ENCODE measurements around the gene GPC1. TPM values are rescaled to one million over a fixed set of nuclear protein-coding genes. Genes with fewer than 3 reads are reported as not detected.

GPC1 gene
- total and polyA plus RNA-seq, 2 experiments from 2014 or later: 9.0 to 46.2 TPM

- Histone ChIP-seq H3K9me2 (ENCODE audit: insufficient read depth) (0 out of 2 replicates have a peak, but pooled peaks cover 4% of the 10 kb centered on the region), H3K4me3 (no peak overlapping the region), H3K27me3 (ENCODE audit: insufficient read depth) (no peaks in the 10 kb centered on the region), H3K36me3 (ENCODE audit: insufficient read depth) (no peaks in the 10 kb centered on the region), H3K27ac (ENCODE audit: low read depth) (no peak overlapping the region), H3F3A (replicated peaks; ENCODE audit: low read depth) (no peaks in the 10 kb centered on the region), H3K79me2 (replicated peaks; ENCODE audit: insufficient read depth) (no peaks in the 10 kb centered on the region), H4K20me1 (replicated peaks; ENCODE audit: insufficient read depth) (no peaks in the 10 kb centered on the region), H3K4me1 (ENCODE audit: insufficient read depth) (no peaks in the 10 kb centered on the region), H2AFZ (no peak overlapping the region), H3K4me2 (no peak overlapping the region)
- TF ChIP-seq NANOG (IDR thresholded peaks at IDR 0.05; ENCODE audit: borderline replicate concordance) (no peak), JUNB (IDR thresholded peaks at IDR 0.05; ENCODE audit: unreplicated experiment) (no peak)
- Mint-ChIP-seq H3K9me3 (no peaks in the 10 kb centered on the region), H3K4me3 (no peak overlapping the region), H3K36me3 (ENCODE audit: low read depth) (no peaks in the 10 kb centered on the region), H3K27me3 (ENCODE audit: insufficient read depth, low read depth, poor library complexity) (peaks cover 11% of the 10 kb centered on the region), H3K27ac (no peak overlapping the region), H3K4me1 (no peaks in the 10 kb centered on the region; the same call in 2 of the 3 replicates)
- DNase-seq (ENCODE audit: low spot score) (no peak), ATAC-seq (no peak)
Observed at GRCh38 chr2:240508832-240509545, 73.5 kb downstream of the GPC1 start.

DNA sequence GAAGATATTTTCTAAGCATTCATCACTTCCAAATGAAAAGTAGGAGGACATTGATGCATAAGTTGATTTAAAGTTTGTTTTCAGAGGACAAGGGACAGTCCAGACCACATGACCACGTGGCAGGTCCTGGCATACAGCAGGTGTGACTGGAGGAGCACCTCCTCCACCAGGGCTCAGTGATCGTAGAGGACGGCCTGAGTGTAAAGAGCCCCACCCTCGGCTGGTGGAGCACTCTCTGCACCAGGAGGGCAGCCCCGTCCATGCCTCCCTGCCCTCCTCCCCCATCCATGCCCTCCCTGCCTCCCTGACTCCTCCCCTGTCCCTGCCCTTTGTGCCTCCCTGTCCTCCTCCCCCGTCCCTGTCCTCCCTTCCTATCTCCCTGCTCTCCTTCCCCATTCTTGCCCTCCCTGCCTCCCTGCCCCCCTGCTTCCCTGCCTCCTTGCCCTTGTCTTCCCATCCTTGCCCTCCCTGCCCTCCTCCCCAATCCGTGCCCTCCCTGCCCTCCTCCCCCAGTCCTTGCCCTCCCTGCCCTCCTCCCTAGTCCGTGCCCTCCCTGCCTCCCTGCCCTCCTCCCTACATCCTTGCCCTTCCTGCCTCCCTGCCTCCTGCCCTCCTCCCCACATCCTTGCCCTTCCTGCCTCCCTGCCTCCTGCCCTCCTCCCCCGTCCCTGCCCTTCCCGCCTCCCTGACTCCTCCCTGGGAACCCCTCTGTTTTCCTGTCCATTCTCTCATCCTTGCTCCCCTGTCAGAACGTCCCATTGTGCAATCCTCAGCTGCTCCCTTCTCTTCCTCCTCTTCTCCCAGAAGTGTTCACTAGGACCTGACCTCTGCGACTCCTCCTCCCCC lies 74.4 kb downstream of the GPC1 start:
- no peaks in the 10 kb centered on the region for H3F3A ChIP-seq (replicated peaks; ENCODE audit: low read depth)
- no peaks in the 10 kb centered on the region; the same call in 2 of the 3 replicates for H3K4me1 Mint-ChIP-seq

More for the DNA sequence above, 74.4 kb downstream of the GPC1 start:
- Histone ChIP-seq H3K27ac (ENCODE audit: low read depth) (no peak overlapping the region), H3K79me2 (replicated peaks; ENCODE audit: insufficient read depth) (no peaks in the 10 kb centered on the region), H3K4me3 (no peak overlapping the region), H3K9me2 (ENCODE audit: insufficient read depth) (0 out of 2 replicates have a peak, but pooled peaks cover 4% of the 10 kb centered on the region), H3K36me3 (ENCODE audit: insufficient read depth) (no peaks in the 10 kb centered on the region), H2AFZ (no peak overlapping the region), H3K27me3 (ENCODE audit: insufficient read depth) (no peaks in the 10 kb centered on the region), H3K4me1 (ENCODE audit: insufficient read depth) (no peaks in the 10 kb centered on the region), H4K20me1 (replicated peaks; ENCODE audit: insufficient read depth) (no peaks in the 10 kb centered on the region), H3K4me2 (no peak overlapping the region)
- DNase-seq (ENCODE audit: low spot score) (no peak), ATAC-seq (no peak)
- H3K27ac Mint-ChIP-seq: no peak overlapping the region
- H3K9me3 Mint-ChIP-seq: no peaks in the 10 kb centered on the region
- no peak overlapping the region; the same call in 2 of the 3 replicates for H3K4me3 Mint-ChIP-seq
- TF ChIP-seq, protein P1, sequence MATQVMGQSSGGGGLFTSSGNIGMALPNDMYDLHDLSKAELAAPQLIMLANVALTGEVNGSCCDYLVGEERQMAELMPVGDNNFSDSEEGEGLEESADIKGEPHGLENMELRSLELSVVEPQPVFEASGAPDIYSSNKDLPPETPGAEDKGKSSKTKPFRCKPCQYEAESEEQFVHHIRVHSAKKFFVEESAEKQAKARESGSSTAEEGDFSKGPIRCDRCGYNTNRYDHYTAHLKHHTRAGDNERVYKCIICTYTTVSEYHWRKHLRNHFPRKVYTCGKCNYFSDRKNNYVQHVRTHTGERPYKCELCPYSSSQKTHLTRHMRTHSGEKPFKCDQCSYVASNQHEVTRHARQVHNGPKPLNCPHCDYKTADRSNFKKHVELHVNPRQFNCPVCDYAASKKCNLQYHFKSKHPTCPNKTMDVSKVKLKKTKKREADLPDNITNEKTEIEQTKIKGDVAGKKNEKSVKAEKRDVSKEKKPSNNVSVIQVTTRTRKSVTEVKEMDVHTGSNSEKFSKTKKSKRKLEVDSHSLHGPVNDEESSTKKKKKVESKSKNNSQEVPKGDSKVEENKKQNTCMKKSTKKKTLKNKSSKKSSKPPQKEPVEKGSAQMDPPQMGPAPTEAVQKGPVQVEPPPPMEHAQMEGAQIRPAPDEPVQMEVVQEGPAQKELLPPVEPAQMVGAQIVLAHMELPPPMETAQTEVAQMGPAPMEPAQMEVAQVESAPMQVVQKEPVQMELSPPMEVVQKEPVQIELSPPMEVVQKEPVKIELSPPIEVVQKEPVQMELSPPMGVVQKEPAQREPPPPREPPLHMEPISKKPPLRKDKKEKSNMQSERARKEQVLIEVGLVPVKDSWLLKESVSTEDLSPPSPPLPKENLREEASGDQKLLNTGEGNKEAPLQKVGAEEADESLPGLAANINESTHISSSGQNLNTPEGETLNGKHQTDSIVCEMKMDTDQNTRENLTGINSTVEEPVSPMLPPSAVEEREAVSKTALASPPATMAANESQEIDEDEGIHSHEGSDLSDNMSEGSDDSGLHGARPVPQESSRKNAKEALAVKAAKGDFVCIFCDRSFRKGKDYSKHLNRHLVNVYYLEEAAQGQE (IDR thresholded peaks at IDR 0.05; ENCODE audit: unreplicated experiment): no peak
- TF ChIP-seq NANOG (IDR thresholded peaks at IDR 0.05; ENCODE audit: borderline replicate concordance) (no peak), STAT1 (IDR thresholded peaks at IDR 0.05; ENCODE audit: unreplicated experiment) (no peak), CREB1 (CRISPR knock-in tag; IDR thresholded peaks at IDR 0.05; ENCODE audit: low read depth) (no peak)
- TF ChIP-seq, protein P2, sequence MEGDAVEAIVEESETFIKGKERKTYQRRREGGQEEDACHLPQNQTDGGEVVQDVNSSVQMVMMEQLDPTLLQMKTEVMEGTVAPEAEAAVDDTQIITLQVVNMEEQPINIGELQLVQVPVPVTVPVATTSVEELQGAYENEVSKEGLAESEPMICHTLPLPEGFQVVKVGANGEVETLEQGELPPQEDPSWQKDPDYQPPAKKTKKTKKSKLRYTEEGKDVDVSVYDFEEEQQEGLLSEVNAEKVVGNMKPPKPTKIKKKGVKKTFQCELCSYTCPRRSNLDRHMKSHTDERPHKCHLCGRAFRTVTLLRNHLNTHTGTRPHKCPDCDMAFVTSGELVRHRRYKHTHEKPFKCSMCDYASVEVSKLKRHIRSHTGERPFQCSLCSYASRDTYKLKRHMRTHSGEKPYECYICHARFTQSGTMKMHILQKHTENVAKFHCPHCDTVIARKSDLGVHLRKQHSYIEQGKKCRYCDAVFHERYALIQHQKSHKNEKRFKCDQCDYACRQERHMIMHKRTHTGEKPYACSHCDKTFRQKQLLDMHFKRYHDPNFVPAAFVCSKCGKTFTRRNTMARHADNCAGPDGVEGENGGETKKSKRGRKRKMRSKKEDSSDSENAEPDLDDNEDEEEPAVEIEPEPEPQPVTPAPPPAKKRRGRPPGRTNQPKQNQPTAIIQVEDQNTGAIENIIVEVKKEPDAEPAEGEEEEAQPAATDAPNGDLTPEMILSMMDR (conservative IDR thresholded peaks at IDR 0.05; ENCODE audit: low read depth in 2 of 2): no peak
- TF ChIP-seq, protein P3, sequence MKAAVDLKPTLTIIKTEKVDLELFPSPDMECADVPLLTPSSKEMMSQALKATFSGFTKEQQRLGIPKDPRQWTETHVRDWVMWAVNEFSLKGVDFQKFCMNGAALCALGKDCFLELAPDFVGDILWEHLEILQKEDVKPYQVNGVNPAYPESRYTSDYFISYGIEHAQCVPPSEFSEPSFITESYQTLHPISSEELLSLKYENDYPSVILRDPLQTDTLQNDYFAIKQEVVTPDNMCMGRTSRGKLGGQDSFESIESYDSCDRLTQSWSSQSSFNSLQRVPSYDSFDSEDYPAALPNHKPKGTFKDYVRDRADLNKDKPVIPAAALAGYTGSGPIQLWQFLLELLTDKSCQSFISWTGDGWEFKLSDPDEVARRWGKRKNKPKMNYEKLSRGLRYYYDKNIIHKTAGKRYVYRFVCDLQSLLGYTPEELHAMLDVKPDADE (IDR thresholded peaks at IDR 0.05): no peak
- H3K27me3 Mint-ChIP-seq (ENCODE audit: insufficient read depth, low read depth, poor library complexity): peaks cover 13% of the 10 kb centered on the region
- no peaks in the 10 kb centered on the region for H3K36me3 Mint-ChIP-seq (ENCODE audit: low read depth)
